ENCODE results near the gene PATJ.

Gene PATJ

DNA sequence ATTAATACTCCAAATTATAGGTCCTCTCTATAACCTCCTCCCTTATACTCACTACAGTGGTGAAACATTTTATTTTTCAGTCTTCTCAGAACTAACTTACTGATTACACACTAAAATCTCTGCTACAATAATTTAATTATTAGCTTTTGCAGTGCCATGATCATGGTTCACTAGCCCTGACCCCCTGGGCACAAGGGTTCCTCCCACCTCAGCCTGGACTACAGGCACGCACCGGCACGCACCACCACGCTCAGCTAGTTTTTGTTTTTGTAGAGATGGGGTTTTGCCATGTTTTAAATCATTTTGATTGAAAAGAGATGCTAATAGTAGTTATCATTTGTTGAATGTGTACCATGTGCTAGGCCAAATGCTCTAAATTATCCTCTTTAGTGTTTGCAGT is 6.3 kb downstream of the PATJ start:
- Histone ChIP-seq H3K4me2 (ENCODE audit: low read depth, low read length, poor library complexity, severe bottlenecking) (no peak overlapping the region), H3K79me2 (ENCODE audit: insufficient read depth, low read length) (no peaks in the 10 kb centered on the region), H2AFZ (ENCODE audit: low read length) (no peak overlapping the region), H3K9me3 (ENCODE audit: insufficient read depth, low read depth, low read length) (no peaks in the 10 kb centered on the region), H3K9ac (ENCODE audit: low read depth, low read length, poor library complexity, severe bottlenecking) (no peak overlapping the region), H3F3A (ENCODE audit: low read depth) (no peaks in the 10 kb centered on the region), H4K20me1 (ENCODE audit: insufficient read depth, low read length, poor library complexity, severe bottlenecking) (no peaks in the 10 kb centered on the region), H3K9me2 (replicated peaks; ENCODE audit: low read depth, low read length) (no peaks in the 10 kb centered on the region), H3K27me3 (ENCODE audit: insufficient read depth, low read length, poor library complexity, severe bottlenecking) (no peaks in the 10 kb centered on the region), H3K4me1 (ENCODE audit: insufficient read depth, low read length, poor library complexity, severe bottlenecking) (no peaks in the 10 kb centered on the region), H3K4me3 (ENCODE audit: low read length, poor library complexity, severe bottlenecking) (no peak overlapping the region), H3K36me3 (ENCODE audit: insufficient read depth, low read length) (no peaks in the 10 kb centered on the region)
- TF ChIP-seq EZH2phosphoT487 (IDR thresholded peaks at IDR 0.05; ENCODE audit: borderline replicate concordance), result no peak
- TF ChIP-seq, protein P1, sequence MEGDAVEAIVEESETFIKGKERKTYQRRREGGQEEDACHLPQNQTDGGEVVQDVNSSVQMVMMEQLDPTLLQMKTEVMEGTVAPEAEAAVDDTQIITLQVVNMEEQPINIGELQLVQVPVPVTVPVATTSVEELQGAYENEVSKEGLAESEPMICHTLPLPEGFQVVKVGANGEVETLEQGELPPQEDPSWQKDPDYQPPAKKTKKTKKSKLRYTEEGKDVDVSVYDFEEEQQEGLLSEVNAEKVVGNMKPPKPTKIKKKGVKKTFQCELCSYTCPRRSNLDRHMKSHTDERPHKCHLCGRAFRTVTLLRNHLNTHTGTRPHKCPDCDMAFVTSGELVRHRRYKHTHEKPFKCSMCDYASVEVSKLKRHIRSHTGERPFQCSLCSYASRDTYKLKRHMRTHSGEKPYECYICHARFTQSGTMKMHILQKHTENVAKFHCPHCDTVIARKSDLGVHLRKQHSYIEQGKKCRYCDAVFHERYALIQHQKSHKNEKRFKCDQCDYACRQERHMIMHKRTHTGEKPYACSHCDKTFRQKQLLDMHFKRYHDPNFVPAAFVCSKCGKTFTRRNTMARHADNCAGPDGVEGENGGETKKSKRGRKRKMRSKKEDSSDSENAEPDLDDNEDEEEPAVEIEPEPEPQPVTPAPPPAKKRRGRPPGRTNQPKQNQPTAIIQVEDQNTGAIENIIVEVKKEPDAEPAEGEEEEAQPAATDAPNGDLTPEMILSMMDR (conservative IDR thresholded peaks at IDR 0.05; ENCODE audit: low read length), result no peak

DNA sequence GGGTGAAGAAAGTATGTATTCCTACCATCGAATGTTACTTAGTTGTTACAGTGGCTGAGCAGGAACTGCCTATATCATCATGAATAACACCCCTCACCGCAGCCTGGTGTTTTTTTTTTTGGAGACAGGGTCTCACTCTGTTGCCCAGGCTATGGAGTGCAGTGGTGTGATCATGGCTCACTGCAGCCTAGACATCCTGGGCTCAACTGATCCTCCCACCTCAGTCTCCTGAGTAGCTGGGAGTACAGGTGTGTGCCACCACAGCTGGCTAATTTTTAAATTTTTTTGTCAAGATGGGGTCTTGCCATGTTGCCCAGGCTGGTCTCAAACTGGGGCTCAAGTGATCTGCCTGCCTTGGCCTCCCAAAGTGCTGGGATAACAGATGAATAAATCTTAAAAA is 7.3 kb downstream of the PATJ start:
- Histone ChIP-seq H3K36me3 (ENCODE audit: insufficient read depth, low read length) (no peaks in the 10 kb centered on the region), H3F3A (ENCODE audit: low read depth) (no peaks in the 10 kb centered on the region), H3K9ac (ENCODE audit: low read depth, low read length, poor library complexity, severe bottlenecking) (no peak overlapping the region), H3K4me1 (ENCODE audit: insufficient read depth, low read length, poor library complexity, severe bottlenecking) (no peaks in the 10 kb centered on the region), H3K79me2 (ENCODE audit: insufficient read depth, low read length) (no peaks in the 10 kb centered on the region), H2AFZ (ENCODE audit: low read length) (no peak overlapping the region), H3K9me3 (ENCODE audit: insufficient read depth, low read depth, low read length) (no peaks in the 10 kb centered on the region), H3K4me3 (ENCODE audit: low read length, poor library complexity, severe bottlenecking) (no peak overlapping the region), H3K4me2 (ENCODE audit: low read depth, low read length, poor library complexity, severe bottlenecking) (no peak overlapping the region), H3K27me3 (ENCODE audit: insufficient read depth, low read length, poor library complexity, severe bottlenecking) (no peaks in the 10 kb centered on the region), H3K9me2 (replicated peaks; ENCODE audit: low read depth, low read length) (no peaks in the 10 kb centered on the region), H4K20me1 (ENCODE audit: insufficient read depth, low read length, poor library complexity, severe bottlenecking) (no peaks in the 10 kb centered on the region)
- TF ChIP-seq, protein P1 (conservative IDR thresholded peaks at IDR 0.05; ENCODE audit: low read length), result no peak
- no peak for TF ChIP-seq EZH2phosphoT487 (IDR thresholded peaks at IDR 0.05; ENCODE audit: borderline replicate concordance)

DNA sequence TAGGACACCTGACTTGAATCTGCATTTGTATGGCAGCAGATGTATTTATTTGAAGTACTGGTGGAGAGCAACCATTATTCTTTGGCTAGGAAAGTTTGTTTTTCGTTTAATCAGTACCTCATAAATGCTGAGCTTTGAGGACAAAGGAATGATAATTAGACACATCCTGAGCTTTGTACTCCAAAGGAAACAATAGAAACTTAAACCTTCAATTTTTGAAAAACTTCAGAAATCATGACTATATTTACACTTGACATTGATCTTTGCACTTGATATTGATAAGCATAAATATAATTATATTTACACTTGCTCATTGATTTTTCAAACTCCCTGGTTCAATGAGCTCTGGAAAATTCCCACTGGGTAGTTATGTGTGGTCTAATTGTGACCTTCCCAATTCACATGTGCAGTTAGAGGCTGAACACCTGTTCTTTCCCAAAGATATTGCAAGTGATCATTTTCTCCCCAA is 10.7 kb downstream of the PATJ start:
- H3K9me2 ChIP-seq (replicated peaks; ENCODE audit: low read depth, low read length), result no peaks in the 10 kb centered on the region
- no peaks in the 10 kb centered on the region for H3K79me2 ChIP-seq (ENCODE audit: insufficient read depth, low read length)
- H3K4me1 ChIP-seq (ENCODE audit: insufficient read depth, low read length, poor library complexity, severe bottlenecking), result no peaks in the 10 kb centered on the region
- H4K20me1 ChIP-seq (ENCODE audit: insufficient read depth, low read length, poor library complexity, severe bottlenecking), result no peaks in the 10 kb centered on the region
- H3K4me2 ChIP-seq (ENCODE audit: low read depth, low read length, poor library complexity, severe bottlenecking), result no peak overlapping the region
- no peak overlapping the region for H3K9ac ChIP-seq (ENCODE audit: low read depth, low read length, poor library complexity, severe bottlenecking)
- no peaks in the 10 kb centered on the region for H3K9me3 ChIP-seq (ENCODE audit: insufficient read depth, low read depth, low read length)
- no peak for TF ChIP-seq EZH2phosphoT487 (IDR thresholded peaks at IDR 0.05; ENCODE audit: borderline replicate concordance)
- TF ChIP-seq, protein P1 (conservative IDR thresholded peaks at IDR 0.05; ENCODE audit: low read length), result no peak
- no peaks in the 10 kb centered on the region for H3K27me3 ChIP-seq (ENCODE audit: insufficient read depth, low read length, poor library complexity, severe bottlenecking)
- no peak overlapping the region for H2AFZ ChIP-seq (ENCODE audit: low read length)
- no peak overlapping the region for H3K4me3 ChIP-seq (ENCODE audit: low read length, poor library complexity, severe bottlenecking)
- no peaks in the 10 kb centered on the region for H3F3A ChIP-seq (ENCODE audit: low read depth)
- H3K36me3 ChIP-seq (ENCODE audit: insufficient read depth, low read length), result no peaks in the 10 kb centered on the region

All from Loucy (cell line).